Spleen (tissue), 7 donors: ENCODE results near the gene ABCD3.

Source experiments
- CTCF ChIP-seq, 11 experiments: fragments of 200-600 bp in 7 of 11; fragments of 450-650 bp in 4 of 11; sonication (generic) in 4 of 11; IDR thresholded peaks in 8 of 11; conservative IDR thresholded peaks in 3 of 11; 1 replicate in 7 of 11; 2 replicates in 4 of 11; pipeline versions ENCODE4 v1.4.0 to v1.8.0; 2016 to 2021; ENCODE audit warnings: antibody characterized with exemption in 11 of 11, inconsistent platforms in 4 of 11, mild to moderate bottlenecking in 1 of 11
- POLR2A ChIP-seq, 3 donors: fragments of 450-650 bp; IDR thresholded peaks; one replicate each; pipeline ENCODE4 v1.5.1; 2017; ENCODE audit warnings: antibody characterized with exemption in 3 of 3, mild to moderate bottlenecking in 1 of 3
- donor health status: DM: no; HTN: no; CAD: no; lungs with moderate emphysema.
- donor health status: DM: no; HTN: no; CAD: no.
- donor health status: DM: no; HTN: no; CAD: no.

- TF ChIP-seq CTCF (IDR thresholded peaks at IDR 0.05 in 8 of 11, conservative IDR thresholded peaks at IDR 0.05 in 3 of 11): no peak
- TF ChIP-seq POLR2A (IDR thresholded peaks at IDR 0.05): no peak
Measured at GRCh38 chr1:94475232-94475631, 57.0 kb downstream of the ABCD3 start.
